Right lung (tissue), 5 donors: ENCODE results near the gene BPI. TPM values are rescaled to one million over a fixed set of nuclear protein-coding genes. Genes with fewer than 3 reads are reported as not detected.
"Not testable (repeated sequence)": the region's sequence is repeated elsewhere in the genome, so short reads cannot be mapped to it uniquely, and the experiment has no call there.

Experiments used
- DNase-seq, 2 donors: peaks; one replicate each; pipeline ENCODE4 v3.0.0-alpha.2; 2013
- polyA plus RNA-seq, 5 donors: library from polyadenylated mRNA; unstranded; fragments of 120-200 nt; gene quantifications; one replicate each; pipeline versions ENCODE4 v1.2.1 to v1.2.3, GENCODE V29; 2013; ENCODE audit warnings: inconsistent platforms in 1 of 5, low replicate concordance in 1 of 5; ENCODE audit not compliant: insufficient read length in 5 of 5, insufficient read depth in 1 of 5

The BPI gene
- polyA plus RNA-seq, 5 donors: 0.80 to 2.2 (median 0.88) TPM

DNA sequence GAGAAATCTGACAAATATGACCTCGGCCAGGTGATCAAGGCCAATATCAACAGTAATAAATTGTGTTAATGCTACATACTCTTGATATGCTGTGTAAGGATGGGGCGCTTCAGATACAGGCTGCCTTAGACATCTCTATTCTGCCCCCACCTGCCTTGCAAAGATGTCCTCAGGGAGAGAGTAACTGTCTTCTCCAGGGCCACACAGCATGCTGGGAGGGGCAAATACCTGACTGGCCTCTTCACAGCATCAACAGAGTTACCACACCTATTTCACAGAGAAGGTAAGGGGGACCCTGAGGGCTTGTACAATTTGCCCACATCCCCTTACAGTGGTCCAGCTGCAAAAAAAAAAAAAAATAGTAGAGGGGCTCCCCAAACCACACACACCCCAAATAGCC, 26.3 kb upstream of the BPI start:
- DNase-seq: no peak

GRCh38 chr20:38278131-38278530, 25.8 kb upstream of the BPI start:
- DNase-seq: no peak

DNA sequence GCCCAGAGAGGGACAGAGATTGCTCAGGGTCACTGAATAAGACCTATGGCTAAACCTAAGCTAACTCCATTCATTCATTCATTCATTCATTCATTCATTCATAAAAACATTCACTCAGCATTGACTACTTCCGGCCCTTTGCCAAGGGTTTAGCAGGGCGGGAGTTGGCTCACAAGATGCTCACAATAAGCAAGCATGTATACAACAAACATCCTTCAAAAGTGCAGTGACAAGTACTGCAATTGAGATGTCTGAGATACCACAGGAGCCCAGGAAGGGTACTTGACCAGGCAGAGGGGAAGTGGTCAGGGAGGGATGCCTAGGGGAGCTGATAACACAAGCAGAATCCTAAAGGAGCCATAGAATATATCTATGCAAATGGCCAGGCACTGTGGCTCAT, 25.2 kb upstream of the BPI start:
- DNase-seq: no peak

GRCh38 chr20:38281176-38281915, 22.6 kb upstream of the BPI start:
- not testable (repeated sequence) for DNase-seq

GRCh38 chr20:38283236-38283635, 20.7 kb upstream of the BPI start:
- DNase-seq: no peak

DNA sequence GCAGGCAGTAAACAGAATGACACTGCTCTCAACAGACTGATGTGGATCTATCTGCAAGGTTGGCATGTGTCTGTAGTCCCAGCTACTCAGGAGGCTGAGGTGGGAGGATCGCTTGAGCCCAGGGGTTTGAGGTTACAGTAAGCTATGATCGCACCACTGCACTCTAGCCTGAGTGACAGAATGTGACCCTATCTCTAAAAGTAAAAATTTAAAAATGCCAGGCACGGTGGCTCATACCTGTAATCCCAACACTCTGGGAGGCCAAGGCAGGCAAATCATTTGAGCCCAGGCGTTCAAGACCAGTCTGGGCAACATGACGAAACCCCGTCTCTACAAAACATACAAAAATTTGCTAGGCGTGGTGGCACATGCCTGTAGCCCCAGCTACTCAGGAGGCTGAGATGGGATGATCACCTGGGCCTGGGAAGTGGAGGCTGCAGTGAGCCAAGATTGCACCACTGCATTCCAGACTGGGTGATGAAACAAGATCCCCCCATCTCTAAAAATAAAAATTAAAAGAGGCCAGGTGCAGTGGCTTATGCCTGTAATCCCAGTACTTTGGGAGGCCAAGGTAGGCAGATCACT, 19.8 kb upstream of the BPI start:
- not testable (repeated sequence) for DNase-seq

GRCh38 chr20:38284893-38285444, 19.0 kb upstream of the BPI start:
- DNase-seq: no peak

- DNase-seq: no peak
Measured at GRCh38 chr20:38286586-38287531, 17.1 kb upstream of the BPI start.

- DNase-seq: no peak
Measured at GRCh38 chr20:38290829-38291814, 12.8 kb upstream of the BPI start.

GRCh38 chr20:38291966-38292365, 12.0 kb upstream of the BPI start:
- DNase-seq: no peak

- DNase-seq: no peak
Measured at GRCh38 chr20:38293491-38294065, 10.4 kb upstream of the BPI start.

- no peak for DNase-seq
Measured at GRCh38 chr20:38294076-38294591, 9.8 kb upstream of the BPI start.

GRCh38 chr20:38295811-38296210, 8.1 kb upstream of the BPI start:
- no peak for DNase-seq

DNA sequence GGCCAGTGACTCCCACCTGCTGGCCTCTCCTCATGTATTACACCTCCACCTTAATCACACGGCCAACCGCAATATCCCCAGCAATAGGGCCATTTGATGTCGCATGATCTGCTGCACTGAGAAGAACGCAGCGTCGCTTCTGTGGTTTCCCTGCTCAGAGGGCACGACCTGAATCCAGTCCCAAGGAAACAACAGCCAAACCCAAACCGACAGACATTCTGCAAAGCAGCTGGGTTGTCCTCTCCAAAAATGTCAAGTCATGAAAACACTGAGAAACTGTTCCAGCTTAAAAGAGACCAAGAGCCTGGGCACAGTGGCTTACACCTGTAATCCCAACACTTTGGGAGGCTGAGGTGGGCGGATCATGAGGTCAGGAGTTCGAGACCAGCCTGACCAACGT, 7.5 kb upstream of the BPI start:
- DNase-seq: no peak

GRCh38 chr20:38297916-38298674, 5.9 kb upstream of the BPI start:
- no peak for DNase-seq

DNA sequence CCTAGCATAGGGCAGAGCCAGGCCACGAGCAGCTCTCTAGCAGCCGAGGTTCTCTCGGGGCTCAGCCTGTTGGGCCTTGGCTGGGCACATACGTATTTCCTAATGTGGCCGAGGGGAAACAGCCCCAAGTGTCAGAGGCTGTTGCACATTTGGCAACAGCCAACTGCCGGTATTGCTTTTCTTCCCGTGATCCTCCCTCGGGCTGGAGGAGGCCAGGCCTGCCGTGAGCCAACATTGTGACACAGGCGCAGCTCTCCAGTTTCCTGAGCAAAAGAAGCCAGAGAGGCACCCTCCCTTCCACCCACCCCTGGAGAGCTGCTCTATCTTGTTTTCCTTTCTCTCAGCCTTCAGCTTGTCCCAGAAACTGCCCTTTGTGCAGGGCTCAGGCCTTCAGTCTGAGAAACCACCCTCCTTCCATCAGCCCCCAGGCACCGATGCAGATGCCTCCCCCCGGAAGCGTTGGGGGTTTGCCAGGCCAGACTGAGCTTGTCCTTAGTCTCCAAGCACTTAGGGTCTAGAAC, 5.1 kb upstream of the BPI start:
- peak; percentile 85 to 89 for DNase-seq

DNA sequence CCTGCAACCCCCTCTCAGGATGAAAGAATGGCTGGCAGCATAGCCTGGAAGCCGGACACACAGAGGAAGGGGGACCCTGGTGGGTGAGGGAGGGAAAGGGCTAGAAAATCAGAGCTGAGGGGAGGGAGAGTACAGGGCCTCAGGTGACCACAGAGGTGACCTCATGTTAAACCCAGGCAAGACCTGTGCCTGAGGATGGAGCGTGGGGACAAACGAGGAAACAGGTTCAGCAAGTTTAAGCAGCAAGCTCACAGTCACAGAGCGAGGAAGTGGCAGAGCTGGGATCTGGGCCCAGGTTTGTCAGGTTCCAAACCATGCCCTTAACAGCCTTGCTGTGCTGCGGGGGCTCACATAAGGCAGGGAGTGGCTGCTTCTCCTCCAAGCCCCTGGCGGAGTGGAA, 4.0 kb upstream of the BPI start:
- peak in 1 of 2 donors; percentile 26 for DNase-seq

- DNase-seq: no peak
Measured at GRCh38 chr20:38300438-38300837, 3.5 kb upstream of the BPI start.

DNA sequence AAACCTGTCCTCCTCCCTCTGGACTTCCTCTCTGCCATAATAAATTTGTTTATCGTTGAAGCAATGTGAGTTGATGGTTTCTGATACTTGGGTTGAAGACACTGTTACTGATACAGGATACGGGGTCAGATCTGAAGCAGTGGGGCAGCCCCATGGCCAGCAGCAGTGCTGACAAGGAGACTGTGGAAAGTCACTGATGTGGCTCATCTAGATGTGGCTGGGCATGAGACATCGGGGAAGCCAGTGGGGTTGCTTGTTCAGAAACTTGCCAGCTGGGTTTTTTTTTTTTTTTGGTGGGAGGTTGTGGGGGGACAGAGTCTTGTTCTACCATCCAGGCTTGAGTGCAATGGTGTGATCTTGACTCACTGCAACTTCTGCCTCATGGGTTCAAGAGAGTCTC, 2.6 kb upstream of the BPI start:
- DNase-seq: no peak
